CD4-positive, alpha-beta T cell treated with Interleukin-15 for 1 hour (primary cell): ENCODE measurements around the gene EPB41L4A.

Experiments
- DNase-seq: peaks from one replicate; pipeline ENCODE4 v3.0.0-alpha.2; 2020

EPB41L4A gene

GRCh38 chr5:112353678-112354077 lies 65.4 kb downstream of the EPB41L4A start:
- DNase-seq, result no peak

DNA sequence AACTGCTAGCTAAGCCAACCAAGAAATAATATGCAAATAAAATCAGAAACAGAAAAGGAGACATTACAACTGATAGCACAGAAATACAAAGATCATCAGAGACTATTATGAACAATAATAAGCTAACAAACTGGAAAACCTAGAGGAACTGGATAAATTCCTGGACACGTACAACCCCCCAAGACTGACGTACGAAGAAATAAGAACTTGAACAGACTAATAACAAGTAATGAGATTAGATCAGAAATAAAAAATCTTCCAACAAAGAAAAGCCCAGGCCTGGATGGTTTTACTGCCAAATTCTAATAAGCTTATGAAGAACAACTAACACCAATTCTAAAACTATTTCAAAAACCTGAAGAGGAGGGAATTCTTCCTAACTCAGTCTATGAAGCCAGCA lies 67.9 kb downstream of the EPB41L4A start:
- DNase-seq, result no peak

GRCh38 chr5:112350626-112351025 lies 68.5 kb downstream of the EPB41L4A start:
- DNase-seq, result no peak

DNA sequence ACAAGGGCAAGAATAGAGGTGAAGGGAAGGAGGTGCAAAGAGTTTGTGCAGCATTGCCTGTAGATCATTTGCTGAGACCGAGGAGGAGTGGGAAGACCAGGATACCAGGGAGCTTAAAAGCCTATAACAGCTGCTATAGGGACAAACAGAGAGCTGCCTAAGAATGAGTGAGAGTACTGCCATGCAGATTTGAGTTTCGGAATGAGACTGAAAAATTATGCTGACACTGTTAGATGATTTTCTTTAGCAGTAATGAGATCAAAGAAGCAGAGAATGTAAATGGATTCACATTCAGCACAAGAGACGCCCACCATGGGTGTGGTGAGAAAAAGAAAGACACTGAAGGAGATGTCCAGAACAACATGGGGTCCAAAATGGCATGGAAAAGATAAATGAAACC lies 69.7 kb downstream of the EPB41L4A start:
- DNase-seq, result no peak

DNA sequence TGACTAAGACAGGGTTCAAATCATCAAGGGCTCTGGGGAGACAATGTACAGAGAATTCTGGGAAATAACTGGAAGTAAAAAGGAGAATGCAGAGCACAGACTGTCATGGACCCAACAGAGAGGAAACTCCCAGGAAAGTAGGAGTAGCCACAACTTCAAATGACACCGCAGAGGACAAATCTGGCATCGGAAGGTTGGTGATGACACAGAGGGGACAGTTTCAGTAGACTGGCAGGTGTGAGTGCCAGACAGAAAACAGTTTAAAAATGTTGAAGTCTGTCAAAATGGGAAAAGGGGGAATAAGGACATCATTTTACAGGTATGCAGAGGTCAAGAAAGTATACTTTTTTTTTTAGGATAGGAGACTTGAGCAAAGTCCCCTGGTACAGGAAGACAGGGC lies 70.2 kb downstream of the EPB41L4A start:
- no peak for DNase-seq

DNA sequence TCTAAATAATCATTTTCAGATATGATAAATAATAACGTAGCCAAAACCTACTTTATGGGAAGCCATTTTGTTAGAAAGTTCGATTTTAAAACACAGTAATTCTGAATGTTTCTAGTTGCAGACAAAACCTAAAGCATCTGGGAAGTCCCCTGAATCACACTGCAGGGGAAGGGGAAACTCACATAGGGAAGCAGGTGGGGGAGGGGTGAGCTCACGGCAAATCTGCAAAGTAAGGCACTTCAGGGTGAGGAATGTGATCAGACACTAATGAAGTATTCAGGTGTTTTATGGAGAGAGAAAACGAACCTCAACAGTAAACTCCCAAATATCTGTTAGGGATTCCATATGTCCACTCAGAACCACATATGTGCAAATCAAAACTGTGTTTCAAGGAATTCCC lies 70.7 kb downstream of the EPB41L4A start:
- no peak for DNase-seq

- no peak for DNase-seq
Measured at GRCh38 chr5:112346411-112347044, 72.5 kb downstream of the EPB41L4A start.

- no peak for DNase-seq
Measured at GRCh38 chr5:112344540-112344939, 74.5 kb downstream of the EPB41L4A start.

- no peak for DNase-seq
Measured at GRCh38 chr5:112342389-112342788, 76.7 kb downstream of the EPB41L4A start.

DNA sequence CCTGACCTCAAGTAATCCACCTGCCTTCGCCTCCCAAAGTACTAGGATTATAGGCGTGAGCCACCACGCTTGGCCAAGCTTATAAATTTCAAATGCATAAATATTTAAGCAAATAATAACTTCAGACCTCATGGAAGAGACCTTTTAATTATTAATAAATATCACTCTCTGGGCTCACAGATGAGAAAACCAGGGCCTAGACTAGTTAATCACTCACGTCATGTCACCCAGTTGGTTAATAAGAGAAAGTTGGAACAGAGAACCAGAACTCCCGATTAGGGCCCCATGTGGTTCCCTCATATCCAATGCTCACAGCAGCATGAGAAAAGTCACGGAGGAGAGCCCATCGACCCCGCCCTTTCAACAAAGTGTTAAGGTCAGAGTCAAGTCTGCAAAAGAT lies 79.3 kb downstream of the EPB41L4A start:
- no peak for DNase-seq

GRCh38 chr5:112338681-112339337 lies 80.3 kb downstream of the EPB41L4A start:
- DNase-seq, result no peak

GRCh38 chr5:112333331-112333781 lies 85.7 kb downstream of the EPB41L4A start:
- DNase-seq, result no peak

DNA sequence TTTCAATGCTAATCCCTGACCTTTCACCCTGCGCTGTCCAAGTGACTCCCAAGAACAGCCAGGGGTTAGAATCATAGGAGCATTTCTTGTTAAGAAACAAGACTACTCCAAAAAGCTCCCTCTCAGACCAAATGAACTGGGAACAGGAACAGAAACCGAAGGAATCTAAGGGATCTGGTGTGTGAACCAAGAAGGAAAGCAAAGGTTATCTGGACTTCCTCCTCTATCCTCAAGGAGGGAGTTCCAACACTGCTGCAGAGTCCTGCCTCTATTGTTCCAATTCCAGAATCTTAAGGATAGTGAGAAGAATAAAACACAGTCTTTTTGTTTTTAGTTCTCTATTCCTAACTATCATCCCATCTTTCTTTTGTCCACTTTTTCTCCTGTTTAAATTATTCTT lies 87.2 kb downstream of the EPB41L4A start:
- no peak for DNase-seq

GRCh38 chr5:112329419-112330090 lies 89.5 kb downstream of the EPB41L4A start:
- DNase-seq, result no peak

DNA sequence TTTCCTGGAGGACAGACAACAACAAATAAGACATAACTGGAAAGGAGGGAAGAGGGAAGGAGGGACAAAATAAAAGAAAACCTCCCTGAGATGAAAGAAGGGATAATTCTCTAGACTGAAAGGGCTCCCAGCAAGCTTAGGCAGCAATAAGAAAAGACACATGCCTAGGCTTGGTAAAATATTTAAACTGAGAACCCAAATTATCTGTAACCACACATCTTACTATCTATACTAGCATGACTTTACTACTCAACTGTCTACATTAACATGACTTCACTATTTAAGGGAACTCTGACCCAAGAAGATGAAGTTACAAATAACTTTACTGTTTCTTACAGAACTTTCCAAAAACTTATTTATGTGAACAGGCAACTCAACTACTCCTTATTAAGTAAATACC lies 95.9 kb downstream of the EPB41L4A start:
- DNase-seq, result no peak

GRCh38 chr5:112320408-112320807 lies 98.7 kb downstream of the EPB41L4A start:
- DNase-seq, result no peak

- no peak for DNase-seq
Measured at GRCh38 chr5:112318346-112318745, 100.7 kb downstream of the EPB41L4A start.

DNA sequence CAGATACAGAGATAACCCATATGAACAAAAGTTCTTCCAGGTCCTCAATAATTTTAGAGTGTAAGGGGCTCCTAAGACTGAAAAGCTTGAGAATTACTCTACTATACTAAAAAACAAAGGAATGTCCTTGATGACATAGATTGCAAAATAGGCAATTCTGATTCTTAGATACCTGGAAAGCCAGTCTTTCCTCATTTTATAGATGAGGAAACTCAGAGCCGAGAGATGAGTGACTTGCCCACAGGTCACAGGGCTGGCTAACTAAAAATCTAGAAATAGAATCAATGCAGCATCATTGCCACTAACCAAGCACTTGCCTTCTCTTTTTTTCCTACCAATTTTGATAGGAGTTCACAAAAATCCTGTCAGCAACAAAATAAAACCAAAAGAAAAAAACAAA lies 101.2 kb downstream of the EPB41L4A start:
- DNase-seq, result no peak

DNA sequence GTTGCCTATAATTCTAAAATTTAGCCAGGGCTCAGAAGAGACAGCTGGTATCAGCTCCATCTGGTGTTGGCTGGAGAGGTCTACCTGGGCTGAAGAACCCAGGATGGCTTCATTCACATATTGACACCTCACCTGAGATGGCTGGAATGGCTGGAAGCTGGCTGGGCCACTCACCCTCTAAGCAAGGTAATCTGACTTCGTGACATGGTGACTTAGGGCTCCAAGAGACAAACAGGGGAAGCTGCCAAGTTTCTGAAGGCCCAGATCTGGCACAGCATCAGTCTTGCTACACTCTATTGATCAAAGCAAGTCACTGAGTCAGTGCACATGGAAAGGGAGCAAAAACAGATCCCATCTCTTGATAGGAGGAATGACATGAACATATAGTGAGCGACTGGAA lies 102.3 kb downstream of the EPB41L4A start:
- no peak for DNase-seq

- DNase-seq, result no peak
Measured at GRCh38 chr5:112316006-112316405, 103.1 kb downstream of the EPB41L4A start.

DNA sequence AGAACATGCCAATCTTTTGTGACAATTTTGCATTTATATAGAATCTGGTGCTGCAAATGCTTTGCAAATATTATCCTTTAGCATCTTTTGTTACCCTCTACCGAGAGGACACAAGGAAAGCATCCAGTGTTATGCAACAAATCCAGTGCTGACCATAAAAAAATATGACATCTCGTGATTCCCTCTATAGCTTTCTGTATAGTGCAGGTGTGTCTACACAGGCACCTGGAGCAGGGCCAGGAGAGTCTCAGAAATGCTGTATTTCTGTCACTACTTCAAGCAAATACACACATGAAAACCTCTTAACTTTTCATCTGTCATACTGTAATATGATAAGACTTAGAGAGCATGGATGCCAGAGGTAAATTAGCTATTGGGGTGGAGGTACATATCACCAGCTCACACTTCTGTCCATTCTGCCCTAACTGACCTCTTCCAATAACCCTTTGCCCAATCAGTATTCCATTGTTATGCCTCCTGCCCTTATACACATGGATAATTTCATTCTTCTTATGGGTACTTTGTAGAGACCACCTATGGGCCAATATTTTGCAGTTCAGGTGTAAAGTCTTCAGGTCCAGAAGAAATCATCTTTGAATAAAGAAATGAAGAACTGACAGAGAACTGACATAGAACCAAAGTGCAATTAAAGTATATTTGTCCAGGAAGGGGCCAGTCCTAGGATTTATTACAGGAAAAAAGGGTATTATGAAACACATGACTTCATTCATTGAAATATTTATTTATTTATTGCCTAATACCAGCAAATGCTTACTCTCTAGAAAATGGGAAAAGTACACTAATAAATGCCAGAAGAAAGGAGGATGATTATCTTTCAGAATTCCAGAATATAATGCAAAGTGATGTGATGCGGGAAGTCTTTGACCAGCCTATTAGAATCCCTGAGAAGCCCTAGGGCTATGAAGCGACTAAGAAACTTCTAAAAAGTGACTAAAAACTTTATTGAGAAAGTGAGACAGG lies 106.5 kb downstream of the EPB41L4A start:
- no peak for DNase-seq

GRCh38 chr5:112310746-112311145 lies 108.3 kb downstream of the EPB41L4A start:
- no peak for DNase-seq

DNA sequence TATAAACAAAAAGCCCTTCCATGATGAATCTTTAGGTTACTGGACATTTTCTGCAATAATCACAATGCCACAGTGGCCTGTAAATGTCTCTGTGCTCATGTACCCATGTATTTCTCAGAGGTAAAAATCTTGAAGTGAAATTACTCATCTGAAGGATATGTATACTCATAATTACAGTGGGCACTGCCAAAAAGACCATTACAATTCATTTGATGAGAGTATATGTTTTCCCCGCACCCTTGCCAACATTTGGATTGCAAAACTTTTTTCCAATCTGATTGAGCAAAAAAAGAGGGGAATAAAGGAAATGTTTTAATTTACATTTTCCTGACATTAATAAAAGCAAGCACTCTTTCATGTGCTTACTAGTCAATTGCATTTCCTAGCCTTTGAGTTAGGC lies 110.5 kb downstream of the EPB41L4A start:
- DNase-seq, result no peak
